Tibial artery (tissue), 4 donors: ENCODE results near the gene NANOS1.

Experiments used
- DNase-seq, 2 donors: peaks; one replicate each; pipeline ENCODE4 v3.0.0-alpha.2; 2019
- H3K27ac ChIP-seq, 2 donors: fragments of 200-600 bp; sonication (generic) in 1 of 2; 1 replicate in 1 of 2; 2 replicates in 1 of 2; pipeline ENCODE4 v1.5.1; 2018 to 2019; ENCODE audit warnings: mild to moderate bottlenecking in 1 of 2
- H3K27me3 ChIP-seq, 2 donors: fragments of 200-600 bp; sonication (generic) in 1 of 2; one replicate each; pipeline versions ENCODE4 v1.5.1 to v1.6.0; 2016 to 2019
- H3K36me3 ChIP-seq, 3 donors: fragments of 200-600 bp; sonication (generic) in 2 of 3; one replicate each; pipeline ENCODE4 v1.5.1; 2016 to 2019; ENCODE audit warnings: mild to moderate bottlenecking in 2 of 3
- H3K4me1 ChIP-seq, 4 donors: fragments of 200-600 bp; sonication (generic) in 2 of 4; 1 replicate in 3 of 4; 2 replicates in 1 of 4; pipeline ENCODE4 v1.5.1; 2016 to 2019
- H3K4me3 ChIP-seq, 2 donors: fragments of 200-600 bp; sonication (generic) in 1 of 2; 1 replicate in 1 of 2; 2 replicates in 1 of 2; pipeline ENCODE4 v1.5.1; 2018 to 2019; ENCODE audit warnings: mild to moderate bottlenecking in 2 of 2
- H3K9me3 ChIP-seq, 3 donors: fragments of 200-600 bp; sonication (generic) in 1 of 3; one replicate each; pipeline ENCODE4 v1.5.1; 2016 to 2019
- intact Hi-C: fragments of 100-400 bp; cut with DNase I; formaldehyde crosslinking; loops from one replicate; pipeline ENCODE4 v1.15.0; 2023; ENCODE audit warnings: low total_unique reads
- TF ChIP-seq, protein P1 (sequence below), 2 experiments: fragments of 200-600 bp in 1 of 2; fragments of 450-650 bp in 1 of 2; IDR thresholded peaks; one replicate each; pipeline ENCODE4 v1.5.1; 2017 to 2019; ENCODE audit warnings: antibody characterized with exemption in 2 of 2, mild to moderate bottlenecking in 1 of 2, moderate library complexity in 1 of 2

The NANOS1 gene

DNA sequence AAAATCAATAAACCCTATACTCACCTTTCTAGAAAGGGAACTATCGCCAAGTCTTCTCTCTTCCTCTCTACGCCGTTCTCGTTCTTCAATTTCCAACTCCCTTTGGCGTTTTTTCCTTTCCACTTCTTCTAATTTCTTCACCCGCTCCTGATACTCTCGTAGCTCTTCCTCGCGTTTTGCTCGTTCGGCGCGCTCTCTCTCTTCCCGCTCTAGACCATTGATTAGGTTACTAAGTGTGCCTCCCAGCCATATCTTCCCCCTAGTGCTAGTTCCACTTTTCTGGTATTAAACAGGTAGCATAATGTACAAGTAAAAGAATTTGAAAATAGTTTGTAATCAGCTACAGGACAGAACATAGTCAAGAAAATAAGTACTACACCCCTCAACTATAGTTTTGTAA, 20.3 kb downstream of the NANOS1 start:
- TF ChIP-seq, protein P1, sequence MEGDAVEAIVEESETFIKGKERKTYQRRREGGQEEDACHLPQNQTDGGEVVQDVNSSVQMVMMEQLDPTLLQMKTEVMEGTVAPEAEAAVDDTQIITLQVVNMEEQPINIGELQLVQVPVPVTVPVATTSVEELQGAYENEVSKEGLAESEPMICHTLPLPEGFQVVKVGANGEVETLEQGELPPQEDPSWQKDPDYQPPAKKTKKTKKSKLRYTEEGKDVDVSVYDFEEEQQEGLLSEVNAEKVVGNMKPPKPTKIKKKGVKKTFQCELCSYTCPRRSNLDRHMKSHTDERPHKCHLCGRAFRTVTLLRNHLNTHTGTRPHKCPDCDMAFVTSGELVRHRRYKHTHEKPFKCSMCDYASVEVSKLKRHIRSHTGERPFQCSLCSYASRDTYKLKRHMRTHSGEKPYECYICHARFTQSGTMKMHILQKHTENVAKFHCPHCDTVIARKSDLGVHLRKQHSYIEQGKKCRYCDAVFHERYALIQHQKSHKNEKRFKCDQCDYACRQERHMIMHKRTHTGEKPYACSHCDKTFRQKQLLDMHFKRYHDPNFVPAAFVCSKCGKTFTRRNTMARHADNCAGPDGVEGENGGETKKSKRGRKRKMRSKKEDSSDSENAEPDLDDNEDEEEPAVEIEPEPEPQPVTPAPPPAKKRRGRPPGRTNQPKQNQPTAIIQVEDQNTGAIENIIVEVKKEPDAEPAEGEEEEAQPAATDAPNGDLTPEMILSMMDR (IDR thresholded peaks at IDR 0.05): no peak
- DNase-seq: no peak
- Histone ChIP-seq H3K4me1 (no peaks in the 10 kb centered on the region), H3K27ac (no peak overlapping the region), H3K36me3 (peaks cover 90 to 97% (median 93%) of the 10 kb centered on the region in 3 donors), H3K27me3 (no peaks in the 10 kb centered on the region), H3K9me3 (no peaks in the 10 kb centered on the region), H3K4me3 (no peak overlapping the region)
- intact Hi-C loops: no loop called here

DNA sequence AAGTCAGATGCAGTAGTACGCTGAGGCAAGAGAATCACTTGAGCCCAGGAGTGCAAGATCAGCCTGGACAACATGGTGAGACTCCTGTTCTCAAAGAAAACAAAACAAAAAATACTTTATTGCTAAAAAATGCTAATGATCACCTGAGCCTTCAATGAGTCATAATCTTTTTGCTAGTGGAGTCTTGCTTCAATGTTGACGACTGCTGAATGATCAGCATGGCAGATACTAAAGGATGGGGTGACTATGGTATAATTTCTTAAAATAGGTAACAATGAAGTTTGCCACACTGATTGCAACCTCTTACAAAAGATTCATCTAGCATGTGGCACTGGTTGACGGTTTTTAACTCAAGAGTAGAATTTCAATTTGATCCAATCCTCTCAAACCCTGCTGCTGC, 22.3 kb downstream of the NANOS1 start:
- no peak for DNase-seq
- Histone ChIP-seq H3K4me3 (no peak overlapping the region), H3K9me3 (no peaks in the 10 kb centered on the region), H3K27ac (no peak overlapping the region), H3K27me3 (no peaks in the 10 kb centered on the region), H3K36me3 (peaks cover 91 to 97% (median 95%) of the 10 kb centered on the region in 3 donors), H3K4me1 (no peaks in the 10 kb centered on the region)
- intact Hi-C loops: no loop called here
- TF ChIP-seq, protein P1 (IDR thresholded peaks at IDR 0.05): no peak

DNA sequence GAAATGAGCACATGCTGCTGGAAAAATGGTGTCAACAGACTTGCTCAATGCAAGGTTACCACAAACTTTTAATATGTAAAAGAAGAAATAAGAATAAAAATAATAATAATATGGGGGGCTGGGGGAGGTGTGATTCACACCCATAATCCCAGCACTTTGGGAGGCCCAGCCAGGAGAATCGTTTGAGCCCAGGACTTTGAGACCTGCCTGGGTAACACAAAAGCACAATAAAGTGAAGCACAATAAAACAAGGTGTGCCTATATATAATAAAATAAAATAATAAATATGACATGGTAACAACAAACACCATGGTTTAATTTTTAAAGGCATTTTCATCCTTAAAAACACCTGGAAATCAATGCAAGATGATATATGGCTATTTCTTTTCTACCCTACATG, 26.0 kb downstream of the NANOS1 start:
- Histone ChIP-seq H3K27me3 (no peaks in the 10 kb centered on the region), H3K4me3 (no peak overlapping the region), H3K27ac (no peak overlapping the region), H3K4me1 (no peaks in the 10 kb centered on the region), H3K9me3 (no peaks in the 10 kb centered on the region), H3K36me3 (peaks cover 96 to 98% (median 98%) of the 10 kb centered on the region in 3 donors)
- no peak for DNase-seq
- TF ChIP-seq, protein P1 (IDR thresholded peaks at IDR 0.05): no peak
- intact Hi-C loops: no loop called here

DNA sequence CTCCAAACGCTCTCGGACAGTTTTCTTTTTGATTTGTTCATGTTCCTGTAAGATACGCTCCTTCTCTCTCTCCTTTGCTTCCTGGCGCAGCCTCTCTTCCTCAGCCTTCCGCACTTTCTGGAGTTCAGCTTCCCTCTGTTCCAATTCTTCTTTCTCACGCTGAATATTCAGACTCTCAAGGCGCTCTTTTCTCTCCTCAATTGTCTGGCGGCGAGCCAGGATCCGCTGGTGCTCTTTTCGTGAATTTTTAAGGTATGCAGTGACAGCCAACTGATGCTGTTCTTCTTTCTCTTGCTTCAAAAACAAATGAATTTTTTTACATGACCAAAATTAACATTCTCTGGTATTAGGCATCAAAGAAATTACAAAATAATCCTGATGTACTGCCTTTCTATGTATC, 28.5 kb downstream of the NANOS1 start:
- TF ChIP-seq, protein P1 (IDR thresholded peaks at IDR 0.05): no peak
- no peak overlapping the region for H3K4me3 ChIP-seq
- H3K27me3 ChIP-seq: no peaks in the 10 kb centered on the region
- H3K36me3 ChIP-seq: peaks cover 74 to 93% (median 90%) of the 10 kb centered on the region in 3 donors
- H3K9me3 ChIP-seq: no peaks in the 10 kb centered on the region
- H3K4me1 ChIP-seq: no peaks in the 10 kb centered on the region
- intact Hi-C loops: no loop called here
- no peak for DNase-seq
- no peak overlapping the region for H3K27ac ChIP-seq

DNA sequence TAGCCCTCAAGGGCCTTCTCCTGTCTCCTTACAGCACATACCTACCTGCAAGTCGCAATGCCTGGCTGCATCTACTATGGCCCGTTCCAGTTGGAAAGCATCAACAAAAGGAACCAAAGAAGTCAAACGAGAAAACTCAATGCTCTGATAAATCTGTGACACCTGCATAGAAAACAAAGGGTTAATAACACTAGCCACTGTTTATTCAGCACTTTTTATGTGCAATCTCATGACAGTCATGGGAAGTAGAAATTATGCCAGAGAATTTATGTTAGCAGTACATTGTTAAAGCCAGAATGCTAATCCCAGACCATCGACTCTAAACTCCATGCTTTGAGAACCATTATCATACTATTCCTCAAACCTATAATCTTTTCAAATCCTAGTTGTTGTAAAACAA, 30.0 kb downstream of the NANOS1 start:
- H3K4me3 ChIP-seq: no peak overlapping the region
- TF ChIP-seq, protein P1 (IDR thresholded peaks at IDR 0.05): no peak
- DNase-seq: no peak
- no peak overlapping the region for H3K27ac ChIP-seq
- H3K36me3 ChIP-seq: peaks cover 70 to 90% (median 89%) of the 10 kb centered on the region in 3 donors
- intact Hi-C loops: no loop called here
- H3K4me1 ChIP-seq: no peaks in the 10 kb centered on the region
- no peaks in the 10 kb centered on the region for H3K9me3 ChIP-seq
- H3K27me3 ChIP-seq: no peaks in the 10 kb centered on the region

DNA sequence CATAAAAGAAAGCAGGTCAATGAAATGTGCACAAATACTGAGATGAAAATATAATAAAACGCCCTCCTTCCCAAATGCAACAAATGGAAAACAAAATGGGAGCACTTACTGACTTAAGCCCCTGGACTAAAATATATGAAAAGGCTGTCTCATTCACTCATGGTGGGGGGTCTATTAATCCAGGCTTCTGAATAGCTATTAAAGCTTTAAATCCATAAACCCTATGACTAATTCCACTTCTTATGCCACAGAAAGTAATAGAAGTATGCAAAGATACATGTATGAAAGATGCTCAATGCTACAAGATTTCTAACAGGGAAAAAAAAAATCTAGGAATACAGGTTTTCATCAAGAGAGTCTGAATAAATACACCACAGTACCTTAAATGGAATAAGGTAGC, 30.6 kb downstream of the NANOS1 start:
- DNase-seq: no peak
- Histone ChIP-seq H3K4me1 (no peaks in the 10 kb centered on the region), H3K27me3 (no peaks in the 10 kb centered on the region), H3K36me3 (peaks cover 70 to 90% (median 89%) of the 10 kb centered on the region in 3 donors), H3K4me3 (no peak overlapping the region), H3K9me3 (no peaks in the 10 kb centered on the region), H3K27ac (no peak overlapping the region)
- TF ChIP-seq, protein P1 (IDR thresholded peaks at IDR 0.05): no peak
- intact Hi-C loops: no loop called here
